B cell (primary cell): ENCODE data around the gene PEX1. TPM values are rescaled to one million over a fixed set of nuclear protein-coding genes. Genes with fewer than 3 reads are reported as not detected.

Experiments
- ATAC-seq: fragments of 200-7000 bp; cut with Tn5 transposase; one replicate; pipeline ENCODE4 v1.10.0; 2021; ENCODE audit warnings: low read depth, mild to moderate bottlenecking, moderate number of reproducible peaks, moderate library complexity
- CTCF ChIA-PET: fragments of 350-600 bp; sonication (Branson Sonifier 250); formaldehyde crosslinking; loops from one replicate; lab custom pipeline; 2021; ENCODE audit warnings: antibody characterized with exemption, inconsistent platforms; lab: Charles Lee
- POLR2A ChIA-PET: fragments of 350-600 bp; sonication (Branson Sonifier 250); formaldehyde crosslinking; loops from one replicate; lab custom pipeline; 2021; ENCODE audit warnings: antibody characterized with exemption; lab: Charles Lee
- DNase-seq: peaks from one replicate; pipeline ENCODE4 v3.0.0; 2013
- H2AFZ ChIP-seq: 2 replicates; pipeline ENCODE4 v1.6.1; 2012; ENCODE audit warnings: mild to moderate bottlenecking, low read depth, low read length; ENCODE audit not compliant: insufficient read depth, poor library complexity, severe bottlenecking
- H3K27ac ChIP-seq, 2 donors: 1 replicate in 1 of 2; 2 replicates in 1 of 2; pipeline ENCODE4 v1.5.1; 2012 to 2013; ENCODE audit warnings: low read length in 2 of 2, mild to moderate bottlenecking in 2 of 2, moderate library complexity in 1 of 2
- H3K27me3 ChIP-seq, 4 experiments: fragments of 200-600 bp in 1 of 4; sonication (generic) in 1 of 4; replicated peaks in 1 of 4; 1 replicate in 2 of 4; 2 replicates in 2 of 4; pipeline versions ENCODE4 v1.6.1 to v1.7.0; 2013 to 2016; ENCODE audit warnings: low read length in 3 of 4, mild to moderate bottlenecking in 2 of 4, mixed read lengths in 1 of 4, moderate library complexity in 1 of 4; ENCODE audit not compliant: insufficient read depth in 4 of 4, control insufficient read depth in 3 of 4; ENCODE audit errors: control extremely low read depth in 1 of 4
- H3K36me3 ChIP-seq, 2 experiments: replicated peaks in 1 of 2; 1 replicate in 1 of 2; 2 replicates in 1 of 2; pipeline versions ENCODE4 v1.6.1 to v1.7.1; 2013; ENCODE audit warnings: low read length in 1 of 2; ENCODE audit not compliant: insufficient read depth in 2 of 2, control insufficient read depth in 1 of 2; ENCODE audit errors: control extremely low read depth in 1 of 2, extremely low read depth in 1 of 2
- H3K4me1 ChIP-seq, 2 donors: fragments of 200-600 bp in 1 of 2; sonication (generic) in 1 of 2; 1 replicate in 1 of 2; 2 replicates in 1 of 2; pipeline versions ENCODE4 v1.5.1 to v1.6.1; 2013 to 2017; ENCODE audit warnings: low read length in 2 of 2; ENCODE audit not compliant: control insufficient read depth in 2 of 2, insufficient read depth in 2 of 2
- H3K4me2 ChIP-seq: replicated peaks from 2 replicates; pipeline ENCODE3; 2012; ENCODE audit warnings: mild to moderate bottlenecking, low read depth, low read length; ENCODE audit not compliant: poor library complexity, severe bottlenecking
- H3K4me3 ChIP-seq, 5 experiments: fragments of 200-600 bp in 1 of 5; sonication (generic) in 1 of 5; 1 replicate in 3 of 5; 2 replicates in 2 of 5; pipeline versions ENCODE4 v1.5.1 to v1.7.0; 2011 to 2016; ENCODE audit warnings: low read length in 4 of 5, mild to moderate bottlenecking in 4 of 5, low read depth in 2 of 5, control low read depth in 1 of 5, moderate library complexity in 1 of 5; ENCODE audit not compliant: insufficient read depth in 1 of 5; ENCODE audit errors: control extremely low read depth in 1 of 5, extremely low read depth in 1 of 5
- H3K79me2 ChIP-seq: fragments of 200-600 bp; sonication (generic); one replicate; pipeline ENCODE4 v1.6.0; 2016; ENCODE audit warnings: low read length; ENCODE audit not compliant: control insufficient read depth, insufficient read depth
- H3K9ac ChIP-seq: fragments of 200-600 bp; sonication (generic); 2 replicates; pipeline ENCODE4 v1.6.1; 2017; ENCODE audit warnings: mild to moderate bottlenecking, low read length, moderate library complexity
- H3K9me3 ChIP-seq, 3 donors: one replicate each; pipeline versions ENCODE4 v1.6.1 to v1.7.1; 2013; ENCODE audit warnings: low read length in 2 of 3; ENCODE audit not compliant: control insufficient read depth in 2 of 3, insufficient read depth in 1 of 3; ENCODE audit errors: control extremely low read depth in 1 of 3
- H4K20me1 ChIP-seq: 2 replicates; pipeline ENCODE4 v1.6.0; 2012; ENCODE audit warnings: mild to moderate bottlenecking, low read length; ENCODE audit not compliant: insufficient read depth, control insufficient read depth, poor library complexity, severe bottlenecking
- H3K27ac Mint-ChIP-seq: one replicate; pipeline ENCODE4 v1.8.0; 2021; ENCODE audit warnings: mixed read lengths
- H3K27me3 Mint-ChIP-seq: one replicate; pipeline ENCODE4 v1.8.0; 2021; ENCODE audit warnings: mixed read lengths
- H3K4me1 Mint-ChIP-seq: one replicate; pipeline ENCODE4 v1.8.0; 2021; ENCODE audit warnings: mixed read lengths
- H3K4me3 Mint-ChIP-seq: one replicate; pipeline ENCODE4 v1.8.0; 2021; ENCODE audit warnings: mixed read lengths
- H3K9me3 Mint-ChIP-seq: one replicate; pipeline ENCODE4 v1.8.0; 2022; ENCODE audit warnings: mixed read lengths; ENCODE audit not compliant: insufficient read depth
- CTCF ChIP-seq: fragments of 200-600 bp; IDR thresholded peaks from one replicate; pipeline ENCODE4 v1.8.0; 2022; ENCODE audit warnings: antibody characterized with exemption, mild to moderate bottlenecking
- EZH2 ChIP-seq: IDR thresholded peaks from 2 replicates; pipeline ENCODE4 v1.6.1; 2012; ENCODE audit warnings: borderline replicate concordance, low read depth, mild to moderate bottlenecking, moderate library complexity, low read length; ENCODE audit not compliant: insufficient read depth, poor library complexity, severe bottlenecking
- WGBS: methylation state at CpG from one replicate; pipeline ENCODE4 v1.1.5; 2013; ENCODE audit warnings: missing lambda C conversion rate; ENCODE audit not compliant: insufficient coverage; 5-methylcytosine and 5-hydroxymethylcytosine counted together
- intact Hi-C: fragments of 100-400 bp; cut with micrococcal nuclease; formaldehyde crosslinking; loops from one replicate; pipeline ENCODE4 v1.10.0; 2022
- polyA plus RNA-seq: library from polyadenylated mRNA; depleted of rRNA; stranded (reverse); fragments of >200 nt; gene quantifications from 2 replicates; pipeline ENCODE4 v1.2.3, GENCODE V29; 2012
- total RNA-seq, 2 donors: library from RNA; stranded (reverse); fragments of 120-200 nt in 1 of 2; gene quantifications; 1 replicate in 1 of 2; 2 replicates in 1 of 2; pipeline versions ENCODE4 v1.2.3 to v1.2.4, GENCODE V29; 2013 to 2022

PEX1 gene
- total and polyA plus RNA-seq, 2 donors (not counting 1 experiment from before 2014, with no cell fraction given): 26.0 to 33.7 TPM

DNA sequence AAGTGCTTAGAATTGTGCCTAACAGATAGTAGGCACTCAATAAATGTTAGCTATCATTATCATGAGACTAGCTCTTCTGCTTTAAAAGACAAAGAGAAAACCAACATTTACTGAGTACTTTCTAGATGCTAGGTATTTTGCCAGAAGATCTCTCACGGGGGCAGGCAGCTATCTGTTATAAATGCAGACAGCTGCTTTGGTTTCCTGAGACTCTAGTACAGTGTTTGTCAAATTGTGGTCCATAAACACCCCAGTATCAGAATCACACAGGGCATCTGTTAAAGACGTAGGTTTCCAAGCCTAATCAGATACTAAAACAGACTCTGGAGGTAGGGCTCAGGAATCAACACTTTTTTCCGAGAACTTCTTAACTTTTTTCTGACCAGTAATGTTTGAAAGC is 48.0 kb upstream of the PEX1 start:
- Histone ChIP-seq H3K4me1 (no peaks in the 10 kb centered on the region), H3K9me3 (no peaks in the 10 kb centered on the region), H3K4me2 (no peak overlapping the region), H3K9ac (no peak overlapping the region), H3K27me3 (no peaks in the 10 kb centered on the region), H3K36me3 (peaks cover 36 to 77% of the 10 kb centered on the region in 2 experiments), H3K27ac (no peak overlapping the region), H3K79me2 (peaks cover 21% of the 10 kb centered on the region), H4K20me1 (peaks cover 23% of the 10 kb centered on the region), H3K4me3 (no peak overlapping the region), H2AFZ (no peak overlapping the region)
- ChIA-PET POLR2A (no interaction called here), CTCF (no interaction called here)
- no peak for TF ChIP-seq CTCF
- TF ChIP-seq EZH2: no peak
- WGBS: 90% methylated on average over 2 of the region's 3 CpGs
- DNase-seq (no peak), ATAC-seq (no peak)
- Mint-ChIP-seq H3K27ac (no peak overlapping the region), H3K27me3 (no peaks in the 10 kb centered on the region), H3K4me1 (peaks cover 2% of the 10 kb centered on the region), H3K4me3 (no peak overlapping the region), H3K9me3 (no peaks in the 10 kb centered on the region)
- intact Hi-C loops: no loop called here

DNA sequence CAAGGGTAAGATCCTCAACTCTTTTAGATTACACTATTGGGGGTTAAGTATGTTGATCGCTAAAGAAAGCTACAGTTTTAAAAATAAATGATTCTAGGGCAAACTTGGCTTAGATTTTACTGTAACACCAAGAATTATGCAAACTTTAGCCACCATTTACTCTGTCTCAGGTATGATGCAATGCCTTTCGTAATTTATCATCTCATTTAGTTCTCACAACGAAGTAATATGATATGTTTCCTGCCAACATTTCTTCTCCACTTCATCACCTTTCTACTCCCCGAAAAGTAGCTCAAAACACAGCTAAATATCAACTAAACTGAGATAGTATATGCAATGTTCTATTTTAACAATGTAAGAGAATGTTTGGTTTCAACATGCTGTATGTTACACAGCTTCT is 40.8 kb upstream of the PEX1 start:
- Histone ChIP-seq H3K4me2 (no peak overlapping the region), H3K4me1 (no peaks in the 10 kb centered on the region), H3K4me3 (no peak overlapping the region), H3K27ac (no peak overlapping the region), H2AFZ (no peak overlapping the region), H3K9me3 (no peaks in the 10 kb centered on the region), H3K9ac (no peak overlapping the region), H4K20me1 (no peaks in the 10 kb centered on the region), H3K27me3 (no peaks in the 10 kb centered on the region), H3K79me2 (no peaks in the 10 kb centered on the region), H3K36me3 (peaks cover 20 to 59% of the 10 kb centered on the region in 2 experiments)
- WGBS: no CpG with 5 or more reads among the region's 4 CpGs
- Mint-ChIP-seq H3K27ac (no peak overlapping the region), H3K4me1 (peaks cover under 1% of the 10 kb centered on the region), H3K9me3 (no peaks in the 10 kb centered on the region), H3K4me3 (no peak overlapping the region), H3K27me3 (no peaks in the 10 kb centered on the region)
- no peak for ATAC-seq
- TF ChIP-seq EZH2 (no peak), CTCF (no peak)
- CTCF ChIA-PET: no interaction called here
- intact Hi-C loops: no loop called here
- POLR2A ChIA-PET: no interaction called here
- no peak for DNase-seq
